Smooth muscle cell (in vitro differentiated cells): ENCODE results near the gene RNU1-4. TPM values are rescaled to one million over a fixed set of nuclear protein-coding genes. Genes with fewer than 3 reads are reported as not detected.
"Not testable (repeated sequence)": the region's sequence is repeated elsewhere in the genome, so short reads cannot be mapped to it uniquely, and the experiment has no call there.

ENCODE experiments used
- DNase-seq: peaks from one replicate; lab custom pipeline; 2025; ENCODE audit not compliant: unreplicated experiment; lab: John Stamatoyannopoulos, UW
- H2AFZ ChIP-seq: fragments of 200-600 bp; sonication (generic); 2 replicates; pipeline ENCODE4 v1.6.0; 2016; ENCODE audit warnings: antibody characterized with exemption, low read depth, mild to moderate bottlenecking
- H3F3A ChIP-seq: fragments of 200-600 bp; sonication (generic); 2 replicates; pipeline ENCODE4 v1.6.0; 2017; ENCODE audit warnings: antibody characterized with exemption, low read depth
- H3K27ac ChIP-seq: fragments of 200-600 bp; sonication (generic); 2 replicates; pipeline ENCODE4 v1.5.1; 2016; ENCODE audit warnings: low read depth, mild to moderate bottlenecking
- H3K27me3 ChIP-seq: fragments of 200-600 bp; sonication (generic); 2 replicates; pipeline ENCODE4 v1.6.1; 2016; ENCODE audit warnings: low read depth, mild to moderate bottlenecking
- H3K36me3 ChIP-seq: fragments of 200-600 bp; sonication (generic); 2 replicates; pipeline ENCODE4 v1.5.1; 2016; ENCODE audit warnings: low read depth
- H3K4me1 ChIP-seq: fragments of 200-600 bp; sonication (generic); 2 replicates; pipeline ENCODE4 v1.5.1; 2016; ENCODE audit warnings: low read depth
- H3K4me2 ChIP-seq: fragments of 200-600 bp; sonication (generic); 2 replicates; pipeline ENCODE4 v1.6.0; 2016; ENCODE audit warnings: mild to moderate bottlenecking
- H3K4me3 ChIP-seq: fragments of 200-600 bp; sonication (generic); 2 replicates; pipeline ENCODE4 v1.5.1; 2016; ENCODE audit warnings: mild to moderate bottlenecking
- H3K79me2 ChIP-seq: fragments of 200-600 bp; sonication (generic); 2 replicates; pipeline ENCODE4 v1.6.0; 2016; ENCODE audit warnings: low read depth, mild to moderate bottlenecking
- H3K9ac ChIP-seq: fragments of 200-600 bp; sonication (generic); 2 replicates; pipeline ENCODE4 v1.6.0; 2016; ENCODE audit warnings: low read depth
- H3K9me3 ChIP-seq: fragments of 200-600 bp; sonication (generic); replicated peaks from 2 replicates; pipeline ENCODE4 v1.5.1; 2016; ENCODE audit warnings: low read depth
- H4K20me1 ChIP-seq: fragments of 200-600 bp; sonication (generic); 2 replicates; pipeline ENCODE4 v1.6.0; 2016; ENCODE audit warnings: low read depth
- WGBS: methylation state at CpG from one replicate; pipeline ENCODE4 v1.1.7; 2016; ENCODE audit warnings: low lambda C conversion rate; 5-methylcytosine and 5-hydroxymethylcytosine counted together
- polyA plus RNA-seq: library from polyadenylated mRNA; unstranded; fragments of >200 nt; fragmentation: Nextera tagmentation; extraction: Ambion mirVana; gene quantifications from 2 replicates; pipeline ENCODE4 v1.2.1, GENCODE V29; 2016
- total RNA-seq: library from RNA; depleted of rRNA; stranded (reverse); fragments of >200 nt; gene quantifications from 2 replicates; pipeline ENCODE4 v1.2.3, GENCODE V29; 2014

RNU1-4 gene
- total and polyA plus RNA-seq, 2 experiments from 2014 or later: under 0.01 to 4.2 TPM

- H4K20me1 ChIP-seq, H3K9ac ChIP-seq, H3F3A ChIP-seq, H3K4me1 ChIP-seq, H3K79me2 ChIP-seq, H2AFZ ChIP-seq, H3K27ac ChIP-seq, H3K27me3 ChIP-seq, H3K36me3 ChIP-seq, H3K4me2 ChIP-seq, H3K4me3 ChIP-seq, H3K9me3 ChIP-seq, DNase-seq: not testable (repeated sequence)
- WGBS: 80% methylated on average over 7 of the region's 9 CpGs
Measured at GRCh38 chr1:16773205-16773596, 32.9 kb downstream of the RNU1-4 start.

- not testable (repeated sequence) for H3K4me2 ChIP-seq, H3K4me3 ChIP-seq, H3K27me3 ChIP-seq, H3K4me1 ChIP-seq, H3K79me2 ChIP-seq, H2AFZ ChIP-seq, H3K27ac ChIP-seq, H4K20me1 ChIP-seq, DNase-seq, H3K36me3 ChIP-seq, H3F3A ChIP-seq, H3K9me3 ChIP-seq, H3K9ac ChIP-seq
- WGBS: 58% methylated on average over 6 of the region's 6 CpGs
Measured at GRCh38 chr1:16773723-16774122, 33.4 kb downstream of the RNU1-4 start.

GRCh38 chr1:16774773-16775172, 34.5 kb downstream of the RNU1-4 start:
- H2AFZ ChIP-seq, H3K4me2 ChIP-seq, DNase-seq, H3K36me3 ChIP-seq, H3K9me3 ChIP-seq, H3K27ac ChIP-seq, H3K9ac ChIP-seq, H3K79me2 ChIP-seq, H4K20me1 ChIP-seq, H3K4me3 ChIP-seq, H3K4me1 ChIP-seq, H3F3A ChIP-seq, H3K27me3 ChIP-seq: not testable (repeated sequence)
- 88% methylated on average over 9 of the region's 14 CpGs for WGBS

- H3K4me1 ChIP-seq, H3K27ac ChIP-seq, H2AFZ ChIP-seq, H3K27me3 ChIP-seq, H3K36me3 ChIP-seq, H3K9ac ChIP-seq, H3K9me3 ChIP-seq, H3K4me2 ChIP-seq, H4K20me1 ChIP-seq, H3K79me2 ChIP-seq, H3F3A ChIP-seq, DNase-seq, H3K4me3 ChIP-seq: not testable (repeated sequence)
- WGBS: 97% methylated on average over 7 of the region's 8 CpGs
Measured at GRCh38 chr1:16775290-16775689, 35.0 kb downstream of the RNU1-4 start.

GRCh38 chr1:16776248-16776647, 35.9 kb downstream of the RNU1-4 start:
- not testable (repeated sequence) for H2AFZ ChIP-seq, H3F3A ChIP-seq, H3K79me2 ChIP-seq, H4K20me1 ChIP-seq, H3K9ac ChIP-seq, DNase-seq, H3K27ac ChIP-seq, H3K36me3 ChIP-seq, H3K4me3 ChIP-seq, H3K9me3 ChIP-seq, H3K4me1 ChIP-seq, H3K4me2 ChIP-seq, H3K27me3 ChIP-seq
- WGBS: 80% methylated on average over 7 of the region's 8 CpGs

- H3K4me2 ChIP-seq, H3F3A ChIP-seq, H3K9ac ChIP-seq, H4K20me1 ChIP-seq, H3K4me3 ChIP-seq, H2AFZ ChIP-seq, H3K36me3 ChIP-seq, H3K9me3 ChIP-seq, H3K79me2 ChIP-seq, DNase-seq, H3K4me1 ChIP-seq, H3K27ac ChIP-seq: not testable (repeated sequence)
- peaks cover 16% of the 10 kb centered on the region for H3K27me3 ChIP-seq
- WGBS: 91% methylated on average over 5 of the region's 5 CpGs
Measured at GRCh38 chr1:16776835-16777234, 36.5 kb downstream of the RNU1-4 start.

- 89% methylated on average over 4 of the region's 4 CpGs for WGBS
- not testable (repeated sequence) for H3K4me2 ChIP-seq, H3K4me1 ChIP-seq, H3K9ac ChIP-seq, H3K27ac ChIP-seq, H3K36me3 ChIP-seq, H3F3A ChIP-seq, H3K4me3 ChIP-seq, H4K20me1 ChIP-seq, H3K9me3 ChIP-seq, H2AFZ ChIP-seq, H3K79me2 ChIP-seq, DNase-seq
- H3K27me3 ChIP-seq: peaks cover 18% of the 10 kb centered on the region
Measured at GRCh38 chr1:16777821-16778220, 37.5 kb downstream of the RNU1-4 start.

- 88% methylated on average over 5 of the region's 5 CpGs for WGBS
- peaks cover 18% of the 10 kb centered on the region for H3K27me3 ChIP-seq
- not testable (repeated sequence) for H3K79me2 ChIP-seq, H3K9me3 ChIP-seq, H3K4me3 ChIP-seq, H3K4me2 ChIP-seq, H3K36me3 ChIP-seq, DNase-seq, H4K20me1 ChIP-seq, H3K9ac ChIP-seq, H3K4me1 ChIP-seq, H3F3A ChIP-seq, H3K27ac ChIP-seq, H2AFZ ChIP-seq
Measured at GRCh38 chr1:16779525-16779924, 39.2 kb downstream of the RNU1-4 start.

- H3K27ac ChIP-seq, H3K36me3 ChIP-seq, H3K4me2 ChIP-seq, H3F3A ChIP-seq, H4K20me1 ChIP-seq, H3K9me3 ChIP-seq, H3K4me1 ChIP-seq, H2AFZ ChIP-seq, H3K79me2 ChIP-seq, H3K9ac ChIP-seq, DNase-seq, H3K4me3 ChIP-seq: not testable (repeated sequence)
- peaks cover 18% of the 10 kb centered on the region for H3K27me3 ChIP-seq
- no CpG with 5 or more reads among the region's 2 CpGs for WGBS
Measured at GRCh38 chr1:16781033-16781432, 40.7 kb downstream of the RNU1-4 start.
